ENCODE measurements around the gene SRGAP1. TPM values are rescaled to one million over a fixed set of nuclear protein-coding genes. Genes with fewer than 3 reads are reported as not detected.

The SRGAP1 gene
- total and polyA plus RNA-seq, 2 of the 8 experiments (the other 6 are each of a cell fraction or from before 2014, with no cell fraction given) = 3.2 to 7.3 TPM

- no peaks in the 10 kb centered on the region for H3K79me2 ChIP-seq (ENCODE audit: control insufficient read depth in 1 of 2, insufficient read depth in 2 of 2, low read length in 2 of 2)
- no peaks in the 10 kb centered on the region for H3K23me2 ChIP-seq (ENCODE audit: low read depth, low read length)
- H3K4me2 ChIP-seq (ENCODE audit: insufficient read depth in 1 of 2, low read depth in 2 of 2, low read length in 2 of 2) = no peak overlapping the region
- H3K9me3 ChIP-seq (ENCODE audit: insufficient read depth in 2 of 2, low read depth in 1 of 2, low read length in 1 of 2) = no peaks in the 10 kb centered on the region
- H4K8ac ChIP-seq (ENCODE audit: extremely low read depth, insufficient read depth, low read length) = no peak overlapping the region
- H3K27ac ChIP-seq (ENCODE audit: low read depth, low read length) = no peak overlapping the region
- no peaks in the 10 kb centered on the region for H3K27me3 ChIP-seq (replicated peaks in 1 of 4; ENCODE audit: control insufficient read depth in 3 of 4, extremely low read depth in 1 of 4, insufficient read depth in 3 of 4, low read length in 3 of 4)
- no peak overlapping the region for H2BK120ac ChIP-seq (replicated peaks; ENCODE audit: low read depth, low read length)
- H3K56ac ChIP-seq (replicated peaks; ENCODE audit: insufficient read length, low read depth, low read length) = no peak overlapping the region
- H3K79me1 ChIP-seq (ENCODE audit: low read depth, low read length) = no peaks in the 10 kb centered on the region
- CTCF ChIA-PET (ENCODE audit: partially characterized antibody) = interaction anchor here (1.3 kb wide), 1 partner anchor 10 kb away, joined by 3 read pairs; no protein-coding TSS in a partner anchor
- TF ChIP-seq TAF7 (optimal IDR thresholded peaks at IDR 0.05; ENCODE audit: borderline replicate concordance, low read depth, low read length) (no peak), RBBP5 (IDR thresholded peaks at IDR 0.05; ENCODE audit: borderline replicate concordance, low read depth, low read length) (no peak), TEAD4 (IDR thresholded peaks at IDR 0.05; ENCODE audit: low read depth, low read length) (no peak), NANOG (IDR thresholded peaks at IDR 0.05; ENCODE audit: insufficient read depth, low read depth, low read length, poor library complexity, severe bottlenecking) (no peak), POLR2AphosphoS5 (IDR thresholded peaks at IDR 0.05; ENCODE audit: low read depth, low read length) (no peak), EZH2 (IDR thresholded peaks at IDR 0.05; ENCODE audit: low read depth, low read length, severe bottlenecking) (no peak), ATF3 (IDR thresholded peaks at IDR 0.05; ENCODE audit: insufficient read depth, low read depth, low read length) (no peak), CHD1 (IDR thresholded peaks at IDR 0.05; ENCODE audit: low read depth, low read length) (no peak), CEBPB (IDR thresholded peaks at IDR 0.05; ENCODE audit: low read depth, low read length) (no peak), SIRT6 (IDR thresholded peaks at IDR 0.05; ENCODE audit: low read length) (no peak), GABPA (IDR thresholded peaks at IDR 0.05; ENCODE audit: borderline replicate concordance, insufficient read depth, low read length) (no peak)
- 87% methylated on average over 2 of the region's 2 CpGs; no CpG with 5 or more reads in 1 of the 2 experiments for WGBS, 2 experiments (ENCODE audit: extremely low coverage in 1 of 2, insufficient coverage in 1 of 2, insufficient read length in 1 of 2, insufficient replicate concordance in 2 of 2, low coverage in 1 of 2, low lambda C conversion rate in 2 of 2, missing lambda C conversion rate in 1 of 2)
- no peak overlapping the region for H3K23ac ChIP-seq (ENCODE audit: insufficient read length)
- POLR2A ChIA-PET (ENCODE audit: partially characterized antibody) = interaction anchor here (0.7 kb wide), 1 partner anchor 295 kb away, joined by 3 read pairs; no protein-coding TSS in a partner anchor
- H2BK20ac ChIP-seq (ENCODE audit: low read length) = no peak overlapping the region
- H3K36me3 ChIP-seq (ENCODE audit: control insufficient read depth in 2 of 4, insufficient read depth in 4 of 4, low read length in 3 of 4) = no peaks in the 10 kb centered on the region
- no peaks in the 10 kb centered on the region for H3K4me1 ChIP-seq (replicated peaks in 1 of 4; ENCODE audit: control insufficient read depth in 3 of 4, insufficient read depth in 4 of 4, low read length in 3 of 4)
- H4K5ac ChIP-seq (ENCODE audit: insufficient read length, low read depth, low read length) = no peak overlapping the region
- H2BK12ac ChIP-seq (ENCODE audit: low read depth, low read length) = no peak overlapping the region
- FAIRE-seq (no peak), DNase-seq (ENCODE audit: low read depth in 1 of 2, low spot score in 2 of 2) (no peak)
- no peak overlapping the region for H3K18ac ChIP-seq (ENCODE audit: extremely low read depth, low read length)
- no peak overlapping the region for H2AFZ ChIP-seq (ENCODE audit: low read length)
- no peak overlapping the region for H2BK5ac ChIP-seq (ENCODE audit: low read depth, low read length)
- H3K4ac ChIP-seq (replicated peaks; ENCODE audit: insufficient read length, low read depth, low read length) = no peak overlapping the region
- H2AK5ac ChIP-seq (ENCODE audit: low read depth, low read length) = no peak overlapping the region
- no peak overlapping the region for H3K4me3 ChIP-seq (ENCODE audit: extremely low read depth in 1 of 4, insufficient read depth in 2 of 4, low read depth in 3 of 4, low read length in 4 of 4)
- no peak overlapping the region for H3K14ac ChIP-seq (ENCODE audit: insufficient read length)
- H3K9ac ChIP-seq (replicated peaks in 1 of 4; ENCODE audit: extremely low read depth in 1 of 4, low read depth in 3 of 4, low read length in 3 of 4) = no peak overlapping the region
- no peak overlapping the region for H2BK15ac ChIP-seq (ENCODE audit: low read length)
- H4K20me1 ChIP-seq (replicated peaks in 1 of 2; ENCODE audit: control insufficient read depth in 1 of 2, insufficient read depth in 2 of 2, low read length in 2 of 2) = no peaks in the 10 kb centered on the region
- no peak overlapping the region for H4K91ac ChIP-seq (replicated peaks; ENCODE audit: insufficient read length, low read length)
Measured at GRCh38 chr12:63907561-63907960, 63.1 kb downstream of the SRGAP1 start.
